Liver (tissue), 9 donors: ENCODE results near the gene ATXN7L3. TPM values are rescaled to one million over a fixed set of nuclear protein-coding genes. Genes with fewer than 3 reads are reported as not detected.

Source experiments
- DNase-seq: peaks from one replicate; pipeline ENCODE4 v3.0.0-alpha.2; 2017; ENCODE audit warnings: low spot score
- H3K27ac ChIP-seq, 2 donors: one replicate each; pipeline ENCODE4 v1.7.0; 2013; ENCODE audit warnings: inconsistent platforms in 2 of 2, low read length in 2 of 2, control low read depth in 1 of 2, low read depth in 1 of 2, mild to moderate bottlenecking in 1 of 2
- H3K27me3 ChIP-seq, 4 donors: one replicate each; pipeline versions ENCODE4 v1.6.1 to v1.7.0; 2013; ENCODE audit warnings: low read length in 3 of 4, inconsistent platforms in 1 of 4, mild to moderate bottlenecking in 1 of 4, moderate library complexity in 1 of 4; ENCODE audit not compliant: control insufficient read depth in 4 of 4, insufficient read depth in 4 of 4
- H3K36me3 ChIP-seq, 4 donors: one replicate each; pipeline versions ENCODE4 v1.6.1 to v1.7.0; 2013; ENCODE audit warnings: low read length in 3 of 4, mild to moderate bottlenecking in 3 of 4, low read depth in 1 of 4, moderate library complexity in 1 of 4; ENCODE audit not compliant: control insufficient read depth in 4 of 4, insufficient read depth in 3 of 4
- H3K4me1 ChIP-seq, 4 donors: one replicate each; pipeline versions ENCODE4 v1.6.1 to v1.7.0; 2013; ENCODE audit warnings: low read length in 3 of 4, mild to moderate bottlenecking in 3 of 4, moderate library complexity in 1 of 4; ENCODE audit not compliant: control insufficient read depth in 4 of 4, insufficient read depth in 4 of 4
- H3K4me3 ChIP-seq, 3 donors: one replicate each; pipeline versions ENCODE4 v1.6.1 to v1.7.0; 2013; ENCODE audit warnings: low read length in 3 of 3, control low read depth in 1 of 3, low read depth in 1 of 3, mild to moderate bottlenecking in 1 of 3
- H3K9ac ChIP-seq, 2 donors: one replicate each; pipeline ENCODE4 v1.7.0; 2013; ENCODE audit warnings: low read length in 2 of 2, mild to moderate bottlenecking in 2 of 2, moderate library complexity in 2 of 2, control low read depth in 1 of 2, low read depth in 1 of 2
- H3K9me3 ChIP-seq, 4 donors: one replicate each; pipeline versions ENCODE4 v1.6.1 to v1.7.0; 2013; ENCODE audit warnings: low read length in 3 of 4; ENCODE audit not compliant: control insufficient read depth in 4 of 4
- EGR1 ChIP-seq, 2 donors: IDR thresholded peaks; 2 replicates each; pipeline ENCODE4 v1.6.1; 2016 to 2018; ENCODE audit warnings: antibody characterized with exemption in 2 of 2, low read depth in 2 of 2
- FOXA1 ChIP-seq: IDR thresholded peaks from 2 replicates; pipeline ENCODE4 v1.6.1; 2016; ENCODE audit warnings: antibody characterized with exemption
- FOXA2 ChIP-seq: IDR thresholded peaks from 2 replicates; pipeline ENCODE4 v1.6.1; 2016; ENCODE audit warnings: antibody characterized with exemption
- GABPA ChIP-seq, 2 donors: IDR thresholded peaks in 1 of 2; conservative IDR thresholded peaks in 1 of 2; 2 replicates each; pipeline ENCODE4 v1.6.1; 2016; ENCODE audit warnings: antibody characterized with exemption in 2 of 2, mild to moderate bottlenecking in 1 of 2, moderate library complexity in 1 of 2
- HNF4A ChIP-seq, 2 donors: conservative IDR thresholded peaks; 2 replicates each; pipeline ENCODE4 v1.6.1; 2016; ENCODE audit warnings: antibody characterized with exemption in 2 of 2, mild to moderate bottlenecking in 2 of 2
- HNF4G ChIP-seq: IDR thresholded peaks from 2 replicates; pipeline ENCODE4 v1.6.1; 2016; ENCODE audit warnings: antibody characterized with exemption
- JUND ChIP-seq, 2 donors: IDR thresholded peaks; 2 replicates each; pipeline ENCODE4 v1.6.1; 2016; ENCODE audit warnings: antibody characterized with exemption in 2 of 2
- NR2F2 ChIP-seq: IDR thresholded peaks from 2 replicates; pipeline ENCODE4 v1.6.1; 2016; ENCODE audit warnings: antibody characterized with exemption
- RAD21 ChIP-seq, 2 donors: IDR thresholded peaks; 2 replicates each; pipeline ENCODE4 v1.6.1; 2016; ENCODE audit warnings: antibody characterized with exemption in 2 of 2, mild to moderate bottlenecking in 2 of 2
- REST ChIP-seq: IDR thresholded peaks from 2 replicates; pipeline ENCODE4 v1.6.1; 2016; ENCODE audit warnings: antibody characterized with exemption, mild to moderate bottlenecking
- RXRA ChIP-seq, 2 donors: IDR thresholded peaks; 2 replicates each; pipeline ENCODE4 v1.6.1; 2017 to 2018; ENCODE audit warnings: antibody characterized with exemption in 2 of 2, mild to moderate bottlenecking in 1 of 2
- SP1 ChIP-seq: IDR thresholded peaks from 2 replicates; pipeline ENCODE4 v1.6.1; 2018; ENCODE audit warnings: antibody characterized with exemption, mild to moderate bottlenecking
- TAF1 ChIP-seq: conservative IDR thresholded peaks from 2 replicates; pipeline ENCODE4 v1.6.1; 2016; ENCODE audit warnings: antibody characterized with exemption, mild to moderate bottlenecking
- YY1 ChIP-seq: IDR thresholded peaks from 2 replicates; pipeline ENCODE4 v1.6.1; 2016; ENCODE audit warnings: antibody characterized with exemption, mild to moderate bottlenecking
- ZBTB33 ChIP-seq: IDR thresholded peaks from 2 replicates; pipeline ENCODE4 v1.6.1; 2016; ENCODE audit warnings: antibody characterized with exemption
- WGBS: extraction: QIAGEN DNeasy Blood & Tissue Kit; methylation state at CpG from one replicate; pipeline ENCODE4 v1.1.7; 2013; 5-methylcytosine and 5-hydroxymethylcytosine counted together
- polyA plus RNA-seq, 2 donors: library from polyadenylated mRNA; stranded (reverse) in 1 of 2; unstranded in 1 of 2; fragments of 200-250 nt in 1 of 2; fragments of >200 nt in 1 of 2; fragmentation: Nextera tagmentation in 1 of 2; extraction: Ambion mirVana in 1 of 2; gene quantifications; one replicate each; pipeline versions ENCODE4 v1.2.1 to v1.2.3, GENCODE V29; 2013 to 2015
- total RNA-seq, 2 donors: library from RNA; depleted of rRNA; stranded (reverse); fragments of >200 nt; gene quantifications; one replicate each; pipeline ENCODE4 v1.2.3, GENCODE V29; 2014
- TF ChIP-seq, protein P1 (sequence below): IDR thresholded peaks from 2 replicates; pipeline ENCODE4 v1.6.1; 2016; ENCODE audit warnings: antibody characterized with exemption
- TF ChIP-seq, protein P2 (sequence below): fragments of 150-350 bp; IDR thresholded peaks from 2 replicates; pipeline ENCODE4 v1.5.1; 2017; ENCODE audit warnings: improper control_type of control experiment, low read depth, low read length; ENCODE audit not compliant: missing input control
- donor health status: healthy.
- donor health status: healthy.
- donor health status: healthy.
- donor health status: healthy.
- donor health status: healthy.

The ATXN7L3 gene
- total and polyA plus RNA-seq, 4 donors: 5.1 to 20.9 (median 14.7) TPM

DNA sequence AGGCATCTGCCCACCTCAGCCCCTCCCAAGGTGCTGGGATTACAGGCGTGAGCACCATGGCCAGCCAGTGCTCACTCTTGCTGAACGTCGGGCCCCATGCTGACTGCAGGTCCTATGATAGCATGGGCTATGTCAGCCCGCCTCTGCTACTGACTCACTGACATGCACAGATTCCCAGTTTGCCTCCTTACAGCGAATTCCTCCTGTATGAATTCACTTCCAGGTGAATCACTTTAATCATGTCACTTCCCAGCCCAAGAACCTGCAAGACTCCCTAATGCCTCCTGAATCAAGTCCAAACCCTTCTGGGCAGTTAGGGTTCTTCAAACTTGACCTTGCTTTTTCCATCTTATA, 35.9 kb upstream of the ATXN7L3 start:
- Histone ChIP-seq H3K27ac (no peak overlapping the region), H3K4me1 (peaks cover 0 to 3% (median 0%) of the 10 kb centered on the region in 4 donors), H3K36me3 (no peaks in the 10 kb centered on the region), H3K4me3 (no peak overlapping the region), H3K27me3 (no peaks in the 10 kb centered on the region), H3K9me3 (no peaks in the 10 kb centered on the region), H3K9ac (no peak overlapping the region)
- 94% methylated on average over 5 of the region's 5 CpGs for WGBS
- no peak for DNase-seq
- no peak for TF ChIP-seq FOXA1
- no peak for TF ChIP-seq RAD21 (IDR thresholded peaks at IDR 0.05)

GRCh38 chr17:44233582-44233981, 33.9 kb upstream of the ATXN7L3 start:
- Histone ChIP-seq H3K36me3 (no peaks in the 10 kb centered on the region), H3K4me3 (no peak overlapping the region), H3K27ac (no peak overlapping the region), H3K9ac (no peak overlapping the region), H3K27me3 (no peaks in the 10 kb centered on the region), H3K4me1 (peaks cover 0 to 3% (median 0%) of the 10 kb centered on the region in 4 donors), H3K9me3 (no peaks in the 10 kb centered on the region)
- no peak for DNase-seq
- TF ChIP-seq, protein P1, sequence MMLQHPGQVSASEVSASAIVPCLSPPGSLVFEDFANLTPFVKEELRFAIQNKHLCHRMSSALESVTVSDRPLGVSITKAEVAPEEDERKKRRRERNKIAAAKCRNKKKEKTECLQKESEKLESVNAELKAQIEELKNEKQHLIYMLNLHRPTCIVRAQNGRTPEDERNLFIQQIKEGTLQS: no peak
- no peak for TF ChIP-seq FOXA2
- no peak for TF ChIP-seq NR2F2
- no peak for TF ChIP-seq EGR1 (IDR thresholded peaks at IDR 0.05; ENCODE audit: low read depth in 2 of 2)
- TF ChIP-seq RAD21 (IDR thresholded peaks at IDR 0.05): no peak
- TF ChIP-seq REST: no peak
- TF ChIP-seq YY1: no peak
- TF ChIP-seq HNF4A (conservative IDR thresholded peaks at IDR 0.05): no peak
- no peak for TF ChIP-seq FOXA1
- TF ChIP-seq TAF1: no peak
- TF ChIP-seq GABPA (IDR thresholded peaks at IDR 0.05 in 1 of 2, conservative IDR thresholded peaks at IDR 0.05 in 1 of 2): no peak
- 88% methylated on average over 5 of the region's 5 CpGs for WGBS

DNA sequence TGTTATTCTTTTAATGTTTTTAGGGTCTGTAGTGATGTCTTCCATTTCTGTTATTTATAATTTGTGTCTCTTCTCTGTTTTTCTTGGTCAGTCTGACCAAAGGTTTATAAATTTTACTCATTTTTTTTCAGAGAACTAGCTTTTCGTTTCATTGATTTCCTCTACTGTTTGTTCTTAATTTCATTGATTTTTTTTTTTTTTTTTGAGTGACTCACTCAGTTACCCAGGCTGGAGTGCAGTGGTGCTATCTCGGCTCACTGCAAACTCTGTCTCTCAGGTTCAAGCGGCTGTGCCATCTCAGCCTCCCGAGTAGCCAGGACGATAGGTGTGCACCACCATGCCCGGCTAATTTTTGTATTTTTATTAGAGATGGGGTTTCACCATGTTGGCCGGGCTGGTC, 32.4 kb upstream of the ATXN7L3 start:
- DNase-seq: no peak
- TF ChIP-seq ZBTB33 (no peak), RAD21 (IDR thresholded peaks at IDR 0.05) (no peak), EGR1 (IDR thresholded peaks at IDR 0.05; ENCODE audit: low read depth in 2 of 2) (no peak), FOXA1 (no peak), FOXA2 (no peak), HNF4A (conservative IDR thresholded peaks at IDR 0.05) (no peak), NR2F2 (no peak), YY1 (no peak), HNF4G (no peak), JUND (IDR thresholded peaks at IDR 0.05) (no peak), REST (no peak), SP1 (no peak), GABPA (IDR thresholded peaks at IDR 0.05 in 1 of 2, conservative IDR thresholded peaks at IDR 0.05 in 1 of 2) (no peak), TAF1 (no peak), RXRA (IDR thresholded peaks at IDR 0.05) (no peak)
- TF ChIP-seq, protein P2, sequence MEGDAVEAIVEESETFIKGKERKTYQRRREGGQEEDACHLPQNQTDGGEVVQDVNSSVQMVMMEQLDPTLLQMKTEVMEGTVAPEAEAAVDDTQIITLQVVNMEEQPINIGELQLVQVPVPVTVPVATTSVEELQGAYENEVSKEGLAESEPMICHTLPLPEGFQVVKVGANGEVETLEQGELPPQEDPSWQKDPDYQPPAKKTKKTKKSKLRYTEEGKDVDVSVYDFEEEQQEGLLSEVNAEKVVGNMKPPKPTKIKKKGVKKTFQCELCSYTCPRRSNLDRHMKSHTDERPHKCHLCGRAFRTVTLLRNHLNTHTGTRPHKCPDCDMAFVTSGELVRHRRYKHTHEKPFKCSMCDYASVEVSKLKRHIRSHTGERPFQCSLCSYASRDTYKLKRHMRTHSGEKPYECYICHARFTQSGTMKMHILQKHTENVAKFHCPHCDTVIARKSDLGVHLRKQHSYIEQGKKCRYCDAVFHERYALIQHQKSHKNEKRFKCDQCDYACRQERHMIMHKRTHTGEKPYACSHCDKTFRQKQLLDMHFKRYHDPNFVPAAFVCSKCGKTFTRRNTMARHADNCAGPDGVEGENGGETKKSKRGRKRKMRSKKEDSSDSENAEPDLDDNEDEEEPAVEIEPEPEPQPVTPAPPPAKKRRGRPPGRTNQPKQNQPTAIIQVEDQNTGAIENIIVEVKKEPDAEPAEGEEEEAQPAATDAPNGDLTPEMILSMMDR: no peak

More for the DNA sequence above, 32.4 kb upstream of the ATXN7L3 start:
- no peaks in the 10 kb centered on the region for H3K36me3 ChIP-seq
- peaks cover 0 to 3% (median 0%) of the 10 kb centered on the region in 4 donors for H3K4me1 ChIP-seq
- H3K9me3 ChIP-seq: no peaks in the 10 kb centered on the region
- H3K4me3 ChIP-seq: no peak overlapping the region
- H3K27ac ChIP-seq: no peak overlapping the region
- 64% methylated on average over 7 of the region's 7 CpGs for WGBS
- no peak overlapping the region for H3K9ac ChIP-seq
- no peaks in the 10 kb centered on the region for H3K27me3 ChIP-seq
